MM.1S (cell line): ENCODE results near the gene ANTXR1.

Source experiments
- EZH2phosphoT487 ChIP-seq: fragments of 300-600 bp; sonication (generic); IDR thresholded peaks from 2 replicates; pipeline ENCODE4 v1.6.1; 2018; ENCODE audit warnings: antibody characterized with exemption, low read length
- TF ChIP-seq, protein P1 (sequence below): fragments of 300-600 bp; sonication (generic); IDR thresholded peaks from 2 replicates; pipeline ENCODE4 v1.5.1; 2016; ENCODE audit warnings: antibody characterized with exemption, low read length, mixed read lengths

DNA sequence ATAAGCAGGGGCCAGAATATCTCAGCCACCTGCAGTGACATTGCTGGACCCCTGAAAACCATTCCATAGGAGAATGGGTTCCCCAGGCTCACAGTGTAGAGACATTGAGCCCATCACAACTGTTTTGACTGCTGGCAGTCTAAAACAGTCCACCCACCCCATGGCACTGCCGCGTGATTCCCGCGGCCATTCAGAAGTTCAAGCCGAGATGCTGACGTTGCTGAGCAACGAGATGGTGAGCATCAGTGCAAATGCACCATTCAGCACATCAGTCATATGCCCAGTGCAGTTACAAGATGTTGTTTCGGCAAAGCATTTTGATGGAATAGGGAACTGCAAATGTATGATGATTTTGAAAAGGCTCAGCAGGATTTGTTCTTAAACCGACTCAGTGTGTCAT, 234.6 kb downstream of the ANTXR1 start:
- TF ChIP-seq, protein P1, sequence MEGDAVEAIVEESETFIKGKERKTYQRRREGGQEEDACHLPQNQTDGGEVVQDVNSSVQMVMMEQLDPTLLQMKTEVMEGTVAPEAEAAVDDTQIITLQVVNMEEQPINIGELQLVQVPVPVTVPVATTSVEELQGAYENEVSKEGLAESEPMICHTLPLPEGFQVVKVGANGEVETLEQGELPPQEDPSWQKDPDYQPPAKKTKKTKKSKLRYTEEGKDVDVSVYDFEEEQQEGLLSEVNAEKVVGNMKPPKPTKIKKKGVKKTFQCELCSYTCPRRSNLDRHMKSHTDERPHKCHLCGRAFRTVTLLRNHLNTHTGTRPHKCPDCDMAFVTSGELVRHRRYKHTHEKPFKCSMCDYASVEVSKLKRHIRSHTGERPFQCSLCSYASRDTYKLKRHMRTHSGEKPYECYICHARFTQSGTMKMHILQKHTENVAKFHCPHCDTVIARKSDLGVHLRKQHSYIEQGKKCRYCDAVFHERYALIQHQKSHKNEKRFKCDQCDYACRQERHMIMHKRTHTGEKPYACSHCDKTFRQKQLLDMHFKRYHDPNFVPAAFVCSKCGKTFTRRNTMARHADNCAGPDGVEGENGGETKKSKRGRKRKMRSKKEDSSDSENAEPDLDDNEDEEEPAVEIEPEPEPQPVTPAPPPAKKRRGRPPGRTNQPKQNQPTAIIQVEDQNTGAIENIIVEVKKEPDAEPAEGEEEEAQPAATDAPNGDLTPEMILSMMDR: no peak
- TF ChIP-seq EZH2phosphoT487: no peak
